ENCODE results near the gene U2AF1.
"Not testable (repeated sequence)": the region's sequence is repeated elsewhere in the genome, so short reads cannot be mapped to it uniquely, and the experiment has no call there.

The U2AF1 gene

GRCh38 chr21:43076023-43076637, 31.2 kb downstream of the U2AF1 start:
- not testable (repeated sequence) for DNase-seq

- not testable (repeated sequence) for DNase-seq
Measured at GRCh38 chr21:43075170-43076022, 32.0 kb downstream of the U2AF1 start, which contains the start of gene CBS. Gene CBS (minus strand): TSS chr21:43075835. CDS start chr21:43072193, 3,642 bp downstream.

GRCh38 chr21:43074401-43075169, 32.8 kb downstream of the U2AF1 start:
- not testable (repeated sequence) for DNase-seq

- not testable (repeated sequence) for DNase-seq
Measured at GRCh38 chr21:43072742-43073141, 34.6 kb downstream of the U2AF1 start.

GRCh38 chr21:43069682-43070081, 37.7 kb downstream of the U2AF1 start:
- DNase-seq, result not testable (repeated sequence)

- DNase-seq, result not testable (repeated sequence)
Measured at GRCh38 chr21:43068065-43068464, 39.3 kb downstream of the U2AF1 start.

GRCh38 chr21:43066690-43067089, 40.7 kb downstream of the U2AF1 start:
- DNase-seq, result not testable (repeated sequence)

- not testable (repeated sequence) for DNase-seq
Measured at GRCh38 chr21:43065991-43066390, 41.4 kb downstream of the U2AF1 start.

GRCh38 chr21:43064265-43064917, 43.0 kb downstream of the U2AF1 start:
- not testable (repeated sequence) for DNase-seq

GRCh38 chr21:43062955-43063664, 44.3 kb downstream of the U2AF1 start:
- DNase-seq, result not testable (repeated sequence)

- not testable (repeated sequence) for DNase-seq
Measured at GRCh38 chr21:43053112-43053511, 54.3 kb downstream of the U2AF1 start.

- not testable (repeated sequence) for DNase-seq
Measured at GRCh38 chr21:43045876-43046821, 61.2 kb downstream of the U2AF1 start.

- not testable (repeated sequence) for DNase-seq
Measured at GRCh38 chr21:43045165-43045875, 62.0 kb downstream of the U2AF1 start.

- not testable (repeated sequence) for DNase-seq
Measured at GRCh38 chr21:43044547-43044946, 62.8 kb downstream of the U2AF1 start.

GRCh38 chr21:43043291-43043690, 64.1 kb downstream of the U2AF1 start:
- not testable (repeated sequence) for DNase-seq
